Measurements from ENCODE around the gene CCL26.
A peak's percentile ranks its signal among the peaks of the same experiment; 100 is the strongest.
"Not testable (repeated sequence)": the region's sequence is repeated elsewhere in the genome, so short reads cannot be mapped to it uniquely, and the experiment has no call there.

CCL26 gene

DNA sequence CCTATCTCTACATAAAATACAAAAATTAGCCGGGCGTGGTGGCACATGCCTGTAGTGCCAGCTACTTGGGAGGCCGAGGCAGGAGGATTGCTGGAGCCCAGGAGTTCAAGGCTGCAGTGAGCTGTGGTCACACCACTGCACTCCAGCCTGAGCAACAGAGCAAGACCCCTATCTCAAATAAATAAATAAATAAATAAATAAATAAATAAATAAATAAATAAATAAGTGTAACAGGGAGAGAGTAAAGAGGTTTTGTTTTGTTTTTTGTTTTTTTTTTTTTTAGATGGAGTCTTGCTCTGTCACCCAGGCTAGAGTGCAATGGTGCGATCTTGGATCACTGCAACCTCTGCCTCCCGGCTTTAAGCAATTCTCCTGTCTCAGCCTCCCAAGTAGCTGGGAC is 20.6 kb upstream of the CCL26 start:
- DNase-seq (ENCODE audit: low spot score): not testable (repeated sequence)

GRCh38 chr7:75789361-75789924 is 17.4 kb upstream of the CCL26 start:
- DNase-seq (ENCODE audit: low spot score): no peak

GRCh38 chr7:75788154-75788847 is 16.3 kb upstream of the CCL26 start:
- not testable (repeated sequence) for DNase-seq (ENCODE audit: low spot score)

DNA sequence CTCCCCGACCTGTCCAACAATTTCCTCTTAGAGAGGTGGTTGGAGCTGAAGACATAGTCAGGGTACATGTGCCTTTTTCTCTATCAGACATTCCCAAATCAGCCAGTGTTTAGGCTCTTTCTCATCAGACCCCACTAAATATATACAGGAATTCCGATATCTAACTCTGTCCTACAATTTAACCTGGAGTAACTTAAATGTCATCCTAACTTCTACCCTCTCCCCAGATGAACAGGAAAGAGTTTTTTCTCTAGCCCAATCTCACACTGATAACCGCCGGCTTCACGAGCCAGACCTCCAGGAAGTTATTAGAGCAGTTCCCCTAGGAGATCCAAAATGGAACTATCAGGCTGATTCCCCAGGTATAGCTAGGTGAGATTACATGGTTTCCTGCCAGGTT is 11.0 kb upstream of the CCL26 start:
- not testable (repeated sequence) for DNase-seq (ENCODE audit: low spot score)

- not testable (repeated sequence) for DNase-seq (ENCODE audit: low spot score)
These were observed 8.7 kb upstream of the CCL26 start for GRCh38 chr7:75780647-75781273.

DNA sequence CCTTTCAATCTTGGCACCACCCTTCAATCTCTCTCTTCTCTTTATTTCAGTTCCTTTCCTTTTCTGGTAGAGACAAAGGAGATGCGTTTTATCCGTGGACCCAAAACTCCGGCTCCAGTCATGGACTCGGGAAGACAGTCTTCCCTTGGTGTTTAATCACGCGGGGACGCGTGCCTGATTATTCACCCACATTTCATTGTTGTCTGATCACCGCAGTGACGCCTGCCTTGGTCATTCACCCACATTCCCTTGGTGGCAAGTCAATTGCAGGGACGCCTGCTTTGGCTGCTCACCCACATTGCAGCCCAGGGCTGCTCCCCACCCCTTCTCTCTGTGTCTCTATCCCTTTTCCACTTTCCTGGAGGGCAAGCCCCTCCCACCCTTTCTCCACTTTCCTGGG is 7.5 kb upstream of the CCL26 start:
- DNase-seq (ENCODE audit: low spot score): not testable (repeated sequence)

- not testable (repeated sequence) for DNase-seq (ENCODE audit: low spot score)
These were observed 7.0 kb upstream of the CCL26 start for GRCh38 chr7:75779035-75779434.

- peak; percentile 62 for DNase-seq (ENCODE audit: low spot score)
These were observed 4.4 kb upstream of the CCL26 start for GRCh38 chr7:75776295-75776971.

DNA sequence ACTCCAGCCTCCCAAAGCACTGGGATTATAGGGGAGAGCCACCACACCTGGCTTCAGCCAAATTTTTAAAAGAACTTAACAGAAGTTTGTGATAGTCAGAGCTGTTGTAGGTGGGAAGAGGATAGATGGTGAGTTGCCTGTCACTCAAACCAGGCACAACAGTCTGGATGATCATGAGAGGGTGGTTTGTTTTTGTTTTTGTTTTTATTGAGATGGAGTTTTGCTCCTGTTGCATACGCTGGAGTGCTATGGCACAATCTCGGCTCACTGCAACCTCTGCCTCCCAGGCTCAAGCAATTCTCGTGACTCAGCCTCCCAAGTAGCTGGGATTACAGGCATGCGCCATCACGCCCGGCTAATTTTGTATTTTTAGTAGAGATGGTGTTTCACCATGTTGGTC is 1.9 kb upstream of the CCL26 start:
- DNase-seq (ENCODE audit: low spot score): not testable (repeated sequence)

DNA sequence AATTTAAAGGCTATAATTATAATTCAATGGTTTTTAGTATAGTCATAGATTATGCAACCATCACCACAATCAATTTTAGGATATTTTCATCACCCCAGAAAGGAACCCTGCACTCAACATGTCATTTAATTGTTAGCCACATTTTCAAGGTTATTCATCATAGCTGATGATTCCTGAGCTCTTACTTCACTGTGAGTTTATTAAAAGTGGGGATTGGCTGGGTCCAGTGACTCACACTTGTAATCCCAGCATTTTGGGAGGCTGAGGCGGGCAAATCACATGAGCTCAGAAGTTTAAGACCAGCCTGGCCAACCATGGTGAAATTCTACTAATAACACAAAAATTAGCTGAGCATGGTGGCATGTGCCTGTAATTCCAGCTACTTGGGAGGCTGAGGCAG is 787 bp downstream of the CCL26 start:
- DNase-seq (ENCODE audit: low spot score): no peak

- DNase-seq (ENCODE audit: low spot score): peak; percentile 51
These were observed 9.6 kb downstream of the CCL26 start for GRCh38 chr7:75762350-75762917.

DNA sequence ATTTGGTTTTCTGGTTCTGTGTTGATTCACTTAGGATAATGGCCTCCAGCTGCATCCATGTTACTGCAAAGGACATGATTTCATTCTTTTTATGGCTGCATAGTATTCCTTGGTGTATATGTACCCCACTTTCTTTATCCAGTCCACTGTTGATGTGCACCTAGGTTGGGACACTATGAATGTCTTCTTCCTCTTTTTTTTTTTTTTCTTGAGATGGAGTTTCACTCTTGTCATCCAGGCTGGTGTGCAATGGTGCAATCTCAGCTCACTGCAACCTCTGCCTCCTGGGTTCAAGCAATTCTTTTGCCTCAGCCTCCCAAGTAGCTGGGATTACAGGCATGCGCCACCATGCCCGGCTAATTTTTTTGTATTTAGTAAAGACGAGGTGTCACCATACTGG is 10.2 kb downstream of the CCL26 start:
- DNase-seq (ENCODE audit: low spot score): not testable (repeated sequence)

GRCh38 chr7:75758491-75758890 is 13.5 kb downstream of the CCL26 start:
- no peak for DNase-seq (ENCODE audit: low spot score)

DNA sequence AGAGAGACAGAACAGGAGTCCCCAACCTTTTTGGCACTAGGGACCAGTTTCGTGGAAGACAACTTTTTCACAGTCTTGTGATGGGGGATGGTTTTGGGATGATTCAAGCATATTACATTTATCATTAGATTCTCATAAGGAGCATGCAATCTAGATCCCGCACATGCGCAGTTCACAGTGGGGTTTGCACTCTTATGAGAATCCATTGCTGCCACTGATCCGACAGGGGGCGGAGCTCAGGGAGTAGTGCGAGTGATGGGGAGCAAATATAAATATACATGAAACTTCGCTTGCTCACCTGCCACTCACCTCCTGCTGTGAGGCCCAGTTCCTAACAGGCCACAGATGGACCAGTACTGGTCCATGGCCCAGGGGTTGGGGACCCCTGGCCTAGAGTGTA is 14.2 kb downstream of the CCL26 start:
- DNase-seq (ENCODE audit: low spot score): no peak

- DNase-seq (ENCODE audit: low spot score): no peak
These were observed 14.9 kb downstream of the CCL26 start for GRCh38 chr7:75756991-75757676.

- DNase-seq (ENCODE audit: low spot score): no peak
These were observed 15.6 kb downstream of the CCL26 start for GRCh38 chr7:75756206-75756990.

- DNase-seq (ENCODE audit: low spot score): no peak
These were observed 28.6 kb downstream of the CCL26 start for GRCh38 chr7:75743455-75743859.

- DNase-seq (ENCODE audit: low spot score): no peak
These were observed 31.0 kb downstream of the CCL26 start for GRCh38 chr7:75740846-75741497.

GRCh38 chr7:75739796-75740672 is 32.0 kb downstream of the CCL26 start:
- DNase-seq (ENCODE audit: low spot score): no peak
